Stimulated activated CD8-positive, alpha-beta memory T cell treated with anti-CD3 and anti-CD28 coated beads, Interleukin-15, amount 100 ng/mL, for 1 hour (primary cell): ENCODE data around the gene NOX5.

Source experiments
- DNase-seq: peaks from one replicate; pipeline ENCODE4 v3.0.0-alpha.2; 2020; ENCODE audit warnings: low read depth

Gene NOX5

GRCh38 chr15:68990992-68991500 lies 23.4 kb upstream of the NOX5 start:
- DNase-seq, result no peak

- DNase-seq, result no peak
These were observed 22.8 kb upstream of the NOX5 start for GRCh38 chr15:68991723-68992122.

- DNase-seq, result no peak
These were observed 21.8 kb upstream of the NOX5 start for GRCh38 chr15:68992696-68993095.

GRCh38 chr15:68993276-68993675 lies 21.2 kb upstream of the NOX5 start:
- DNase-seq, result no peak

- no peak for DNase-seq
These were observed 20.3 kb upstream of the NOX5 start for GRCh38 chr15:68994149-68994548.

GRCh38 chr15:68994981-68995761 lies 19.3 kb upstream of the NOX5 start:
- DNase-seq, result no peak

GRCh38 chr15:68997050-68997449 lies 17.4 kb upstream of the NOX5 start:
- DNase-seq, result no peak

GRCh38 chr15:68997930-68998777 lies 16.3 kb upstream of the NOX5 start:
- DNase-seq, result no peak

GRCh38 chr15:68999091-68999490 lies 15.4 kb upstream of the NOX5 start:
- DNase-seq, result no peak

GRCh38 chr15:69000091-69000490 lies 14.4 kb upstream of the NOX5 start:
- no peak for DNase-seq

- DNase-seq, result no peak
These were observed 13.6 kb upstream of the NOX5 start for GRCh38 chr15:69000725-69001503.

- DNase-seq, result no peak
These were observed 11.7 kb upstream of the NOX5 start for GRCh38 chr15:69002783-69003182.

- no peak for DNase-seq
These were observed 10.5 kb upstream of the NOX5 start for GRCh38 chr15:69004011-69004410.

GRCh38 chr15:69008056-69008455 lies 6.4 kb upstream of the NOX5 start:
- DNase-seq, result no peak

GRCh38 chr15:69009341-69009740 lies 5.2 kb upstream of the NOX5 start:
- DNase-seq, result no peak

GRCh38 chr15:69011641-69012040 lies 2.9 kb upstream of the NOX5 start:
- DNase-seq, result no peak

- no peak for DNase-seq
These were observed 1.6 kb upstream of the NOX5 start for GRCh38 chr15:69012761-69013364.

GRCh38 chr15:69013726-69014406 lies 629 bp upstream of the NOX5 start:
- DNase-seq, result no peak

GRCh38 chr15:69015591-69015990 lies 1.1 kb downstream of the NOX5 start:
- no peak for DNase-seq

GRCh38 chr15:69016021-69016595 lies 1.6 kb downstream of the NOX5 start:
- DNase-seq, result no peak

GRCh38 chr15:69017978-69018377 lies 3.5 kb downstream of the NOX5 start:
- no peak for DNase-seq
